HFFc6 (cell line): ENCODE results near the gene ZCCHC8. TPM values are rescaled to one million over a fixed set of nuclear protein-coding genes. Genes with fewer than 3 reads are reported as not detected.

Experiments
- DNase-seq: peaks from one replicate; pipeline ENCODE4 v3.0.0-alpha.2; 2018
- H3K27ac Mint-ChIP-seq: 2 replicates; pipeline ENCODE4 v1.8.0; 2020; ENCODE audit warnings: mild to moderate bottlenecking, mixed read lengths
- H3K27me3 Mint-ChIP-seq: 2 replicates; pipeline ENCODE4 v1.8.0; 2021; ENCODE audit warnings: mild to moderate bottlenecking, moderate library complexity, mixed read lengths; ENCODE audit not compliant: insufficient read depth
- H3K36me3 Mint-ChIP-seq: 2 replicates; pipeline ENCODE4 v1.8.0; 2021; ENCODE audit warnings: low read depth, mixed read lengths
- H3K4me1 Mint-ChIP-seq: 2 replicates; pipeline ENCODE4 v1.8.0; 2020; ENCODE audit warnings: low read depth, mixed read lengths
- H3K4me3 Mint-ChIP-seq: 2 replicates; pipeline ENCODE4 v1.8.0; 2020; ENCODE audit warnings: mild to moderate bottlenecking, moderate library complexity, mixed read lengths
- H3K9me3 Mint-ChIP-seq: 2 replicates; pipeline ENCODE4 v1.8.0; 2020; ENCODE audit warnings: mild to moderate bottlenecking, mixed read lengths
- long read RNA-seq: library from polyadenylated mRNA; unstranded; transcript quantifications from one replicate; pipeline ENCODE4 v2.0.0, GENCODE V29; 2019
- total RNA-seq, 6 experiments: library from RNA; stranded (reverse); fragmentation: NEBNext Ultra II Directional; extraction: Animal tissue kit (Norgen Biotek cat#: 25700); gene quantifications; 2 replicates in 1 of 6; 3 replicates in 5 of 6; pipeline ENCODE4 v1.2.3, GENCODE V29; 2021
- TF ChIP-seq, protein P1 (sequence below): fragments of 200-600 bp; sonication (generic); IDR thresholded peaks from 2 replicates; pipeline ENCODE4 v1.5.0; 2021; ENCODE audit warnings: antibody characterized with exemption, mild to moderate bottlenecking

Gene ZCCHC8
- 10 to 100 TPM in 5 of 6 experiments, 1 to 10 TPM in 1; 9.7 to 13.1 (median 11.4) TPM for total RNA-seq
- long read RNA-seq, transcript ZCCHC8-210 (14 exons, 2,955 nt): major isoform, 6 of 10 reads
- long read RNA-seq, partial matches to known transcripts: 1 of 10 reads
- long read RNA-seq, other reads (novel, unspliced or antisense): 3 of 10 reads

DNA sequence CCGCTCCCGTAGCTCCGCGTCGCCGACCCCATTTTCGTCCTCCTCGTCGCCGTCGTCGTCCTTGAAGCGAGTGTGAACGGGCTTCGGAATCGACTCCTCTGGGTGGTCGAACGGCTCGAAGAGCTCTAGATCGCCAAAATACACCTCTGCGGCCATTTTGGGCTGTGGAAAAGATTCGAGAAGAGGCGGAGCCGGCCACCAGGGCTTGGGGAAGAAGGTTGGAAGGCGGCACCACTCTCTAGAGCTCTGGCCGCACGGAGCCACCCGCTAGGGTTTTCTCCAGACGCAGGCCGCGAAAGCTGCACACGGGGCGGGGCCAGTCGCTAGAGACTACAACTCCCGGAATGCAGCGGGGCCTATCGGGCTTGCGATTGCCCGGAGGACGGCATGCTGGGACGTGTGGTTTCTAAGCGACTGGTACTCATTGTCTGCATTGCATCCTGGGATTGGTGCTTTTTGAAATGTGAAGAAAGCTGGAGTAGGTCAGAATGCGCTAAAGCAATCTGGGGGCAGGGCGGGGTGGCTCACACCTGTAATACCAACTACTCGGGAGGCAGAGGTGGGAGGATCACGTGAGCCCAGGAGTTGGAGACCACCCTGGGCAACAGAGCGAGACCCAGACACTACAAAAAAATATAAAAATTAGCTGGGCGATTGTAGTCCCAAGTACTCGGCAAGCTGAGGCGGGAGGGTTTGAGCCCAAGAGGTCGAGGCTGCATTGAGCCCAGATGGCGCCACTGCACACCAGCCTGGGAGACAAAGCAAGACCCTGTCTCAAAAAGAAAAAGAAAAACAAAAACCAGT lies at the start of gene ZCCHC8:
Gene ZCCHC8 (minus strand): TSS at position 248 of the 804 bp plus-strand sequence. CDS start 92 bp downstream, at position 156.
- Mint-ChIP-seq H3K4me3 (peak within 1 kb of the TSS; percentile 94), H3K9me3 (no peaks in the 10 kb centered on the region), H3K27ac (peak within 1 kb of the TSS; percentile 99), H3K4me1 (peaks cover 27% of the 10 kb centered on the region), H3K36me3 (peaks cover 37% of the 10 kb centered on the region), H3K27me3 (peaks cover 7% of the 10 kb centered on the region)
- TF ChIP-seq, protein P1, sequence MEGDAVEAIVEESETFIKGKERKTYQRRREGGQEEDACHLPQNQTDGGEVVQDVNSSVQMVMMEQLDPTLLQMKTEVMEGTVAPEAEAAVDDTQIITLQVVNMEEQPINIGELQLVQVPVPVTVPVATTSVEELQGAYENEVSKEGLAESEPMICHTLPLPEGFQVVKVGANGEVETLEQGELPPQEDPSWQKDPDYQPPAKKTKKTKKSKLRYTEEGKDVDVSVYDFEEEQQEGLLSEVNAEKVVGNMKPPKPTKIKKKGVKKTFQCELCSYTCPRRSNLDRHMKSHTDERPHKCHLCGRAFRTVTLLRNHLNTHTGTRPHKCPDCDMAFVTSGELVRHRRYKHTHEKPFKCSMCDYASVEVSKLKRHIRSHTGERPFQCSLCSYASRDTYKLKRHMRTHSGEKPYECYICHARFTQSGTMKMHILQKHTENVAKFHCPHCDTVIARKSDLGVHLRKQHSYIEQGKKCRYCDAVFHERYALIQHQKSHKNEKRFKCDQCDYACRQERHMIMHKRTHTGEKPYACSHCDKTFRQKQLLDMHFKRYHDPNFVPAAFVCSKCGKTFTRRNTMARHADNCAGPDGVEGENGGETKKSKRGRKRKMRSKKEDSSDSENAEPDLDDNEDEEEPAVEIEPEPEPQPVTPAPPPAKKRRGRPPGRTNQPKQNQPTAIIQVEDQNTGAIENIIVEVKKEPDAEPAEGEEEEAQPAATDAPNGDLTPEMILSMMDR: peak; percentile 23
- peak; percentile 98 for DNase-seq

GRCh38 chr12:122547330-122547729 lies 46.6 kb upstream of the ZCCHC8 start:
- no peaks in the 10 kb centered on the region; the same call in 1 of the 2 replicates for H3K27me3 Mint-ChIP-seq
- peaks cover 8% of the 10 kb centered on the region; the same call in 1 of the 2 replicates for H3K36me3 Mint-ChIP-seq
- H3K4me1 Mint-ChIP-seq: no peaks in the 10 kb centered on the region
- no peaks in the 10 kb centered on the region for H3K9me3 Mint-ChIP-seq
- TF ChIP-seq, protein P1: no peak
- no peak overlapping the region for H3K4me3 Mint-ChIP-seq
- H3K27ac Mint-ChIP-seq: no peak overlapping the region
- DNase-seq: no peak

DNA sequence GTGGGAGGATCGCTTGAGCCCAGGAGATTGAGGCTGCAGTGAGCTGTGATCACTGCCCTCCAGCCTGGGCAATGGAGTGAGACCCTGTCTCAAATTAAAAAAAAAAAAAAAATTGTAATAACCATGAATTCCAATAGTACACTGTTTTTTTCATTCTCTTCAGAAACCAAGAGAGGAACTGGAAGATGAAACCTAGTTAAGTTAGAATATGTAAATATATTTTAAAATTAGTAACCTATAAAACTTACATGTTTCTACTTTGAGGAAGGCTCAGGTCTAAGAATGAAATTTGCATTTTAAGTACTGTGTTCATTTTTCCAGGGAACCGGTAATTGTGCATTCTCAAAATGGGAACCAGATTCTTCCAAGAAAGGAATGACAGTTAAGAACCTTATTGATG lies 45.1 kb upstream of the ZCCHC8 start:
- peaks cover 4% of the 10 kb centered on the region; the same call in 1 of the 2 replicates for H3K36me3 Mint-ChIP-seq
- H3K27me3 Mint-ChIP-seq: no peaks in the 10 kb centered on the region; the same call in 1 of the 2 replicates
- no peak for DNase-seq
- H3K27ac Mint-ChIP-seq: no peak overlapping the region
- TF ChIP-seq, protein P1: no peak
- no peak overlapping the region for H3K4me3 Mint-ChIP-seq
- H3K9me3 Mint-ChIP-seq: no peaks in the 10 kb centered on the region
- no peaks in the 10 kb centered on the region for H3K4me1 Mint-ChIP-seq

DNA sequence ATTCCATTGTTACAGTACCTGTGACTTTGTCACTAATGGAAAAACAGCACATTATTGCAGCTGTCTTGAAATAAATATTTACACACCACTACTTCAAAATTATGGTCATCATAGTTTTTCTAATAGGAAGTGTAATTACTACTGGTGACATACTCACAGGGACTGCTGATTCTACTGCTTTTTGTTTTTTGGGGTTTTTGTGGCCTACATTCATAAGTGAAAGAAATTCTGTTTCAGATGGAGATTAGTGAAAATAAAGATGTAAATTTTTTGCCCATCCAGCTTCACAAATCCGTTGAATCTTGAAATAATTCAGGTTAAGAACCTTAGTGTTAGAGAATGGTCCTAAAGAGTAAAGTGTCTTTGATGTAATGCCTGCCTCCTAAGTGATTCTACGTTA lies 43.8 kb upstream of the ZCCHC8 start:
- no peak overlapping the region for H3K4me3 Mint-ChIP-seq
- H3K27me3 Mint-ChIP-seq: no peaks in the 10 kb centered on the region; the same call in 1 of the 2 replicates
- TF ChIP-seq, protein P1: no peak
- no peak for DNase-seq
- no peaks in the 10 kb centered on the region for H3K9me3 Mint-ChIP-seq
- no peaks in the 10 kb centered on the region for H3K36me3 Mint-ChIP-seq
- H3K27ac Mint-ChIP-seq: no peak overlapping the region
- no peaks in the 10 kb centered on the region for H3K4me1 Mint-ChIP-seq

GRCh38 chr12:122538496-122538895 lies 37.8 kb upstream of the ZCCHC8 start:
- Mint-ChIP-seq H3K4me1 (peaks cover 9% of the 10 kb centered on the region), H3K4me3 (no peak overlapping the region), H3K27me3 (no peaks in the 10 kb centered on the region), H3K36me3 (peaks cover 8% of the 10 kb centered on the region; the same call in 1 of the 2 replicates), H3K27ac (no peak overlapping the region), H3K9me3 (no peaks in the 10 kb centered on the region)
- no peak for DNase-seq
- TF ChIP-seq, protein P1: no peak
